GM21825 (cell line): ENCODE results near the gene TMSB15A.
"Not testable (repeated sequence)": the region's sequence is repeated elsewhere in the genome, so short reads cannot be mapped to it uniquely, and the experiment has no call there.

Source experiments
- ATAC-seq: cut with Tn5 transposase; IDR thresholded peaks from one replicate; pipeline ENCODE4 v1.9.1; 2021; ENCODE audit warnings: mild to moderate bottlenecking, moderate library complexity; ENCODE audit not compliant: unreplicated experiment

The TMSB15A gene

GRCh38 chrX:102515975-102516941 is at the start of gene TMSB15A:
TSS of gene TMSB15A (minus strand) at chrX:102516739.
- peak; percentile 60 for ATAC-seq

DNA sequence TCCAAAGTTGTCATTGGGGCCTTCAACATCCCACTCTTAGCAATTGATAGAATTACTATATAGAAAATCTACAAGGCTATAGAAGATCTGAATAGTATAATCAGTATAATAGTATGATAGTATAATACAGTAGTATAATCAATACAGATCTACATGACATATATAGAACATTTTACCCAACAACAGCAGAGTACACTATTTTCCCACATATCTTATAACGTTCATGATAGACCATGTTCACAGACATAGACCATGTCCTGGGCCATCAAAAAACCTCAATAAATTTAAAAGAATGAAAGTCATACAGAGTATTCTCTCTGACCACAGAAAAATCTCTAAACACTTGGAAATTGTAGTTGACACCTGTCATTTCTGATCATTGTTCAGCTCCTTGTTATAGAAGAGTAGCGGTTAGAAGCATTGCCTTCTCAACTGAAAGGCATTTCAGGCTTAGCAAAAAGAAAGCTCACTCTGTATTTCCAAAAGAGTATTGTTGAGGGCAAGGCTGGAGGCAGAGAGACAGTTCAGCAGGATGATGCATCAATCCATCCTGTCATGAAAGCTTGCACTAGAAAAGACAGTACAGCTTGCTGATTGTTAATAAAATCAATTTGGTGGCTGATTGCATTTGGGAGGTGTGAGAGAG is 44.0 kb upstream of the TMSB15A start:
- no peak for ATAC-seq

GRCh38 chrX:102558607-102559006 is 42.1 kb upstream of the TMSB15A start:
- no peak for ATAC-seq

GRCh38 chrX:102548231-102548630 is 31.7 kb upstream of the TMSB15A start:
- ATAC-seq: no peak

DNA sequence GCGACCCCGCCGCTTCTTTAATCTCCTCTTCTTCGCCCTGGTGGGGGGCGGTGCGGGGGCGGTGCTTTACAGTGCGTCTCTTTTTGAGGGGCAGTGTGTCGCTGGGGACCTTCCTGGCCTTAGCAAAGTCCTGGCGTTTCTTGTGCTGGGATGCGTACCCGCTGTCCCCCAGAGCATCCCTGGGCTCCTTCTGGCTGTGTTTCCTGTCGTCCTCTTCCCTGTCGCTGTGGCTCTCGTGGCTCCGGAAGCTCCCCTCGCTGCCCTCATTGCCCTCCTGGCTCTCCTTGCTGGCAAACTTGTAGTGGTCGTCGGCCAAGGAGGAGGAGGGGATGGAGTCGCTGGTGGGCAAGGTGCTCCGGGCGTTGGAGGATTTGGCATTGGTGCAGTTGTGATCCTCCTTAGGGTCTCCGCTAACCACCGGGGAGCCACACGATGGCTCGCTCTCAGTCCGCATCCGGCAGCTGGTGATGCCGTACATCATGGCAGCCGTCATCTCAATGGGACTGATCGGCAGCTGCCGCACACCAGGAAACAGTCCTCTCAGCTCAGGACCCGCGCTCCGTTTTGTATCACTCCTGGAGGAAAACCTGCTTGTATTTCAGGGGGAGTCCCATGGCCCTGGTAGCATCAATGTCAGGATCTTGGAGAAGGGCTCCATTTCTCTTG is 30.4 kb upstream of the TMSB15A start:
- no peak for ATAC-seq

DNA sequence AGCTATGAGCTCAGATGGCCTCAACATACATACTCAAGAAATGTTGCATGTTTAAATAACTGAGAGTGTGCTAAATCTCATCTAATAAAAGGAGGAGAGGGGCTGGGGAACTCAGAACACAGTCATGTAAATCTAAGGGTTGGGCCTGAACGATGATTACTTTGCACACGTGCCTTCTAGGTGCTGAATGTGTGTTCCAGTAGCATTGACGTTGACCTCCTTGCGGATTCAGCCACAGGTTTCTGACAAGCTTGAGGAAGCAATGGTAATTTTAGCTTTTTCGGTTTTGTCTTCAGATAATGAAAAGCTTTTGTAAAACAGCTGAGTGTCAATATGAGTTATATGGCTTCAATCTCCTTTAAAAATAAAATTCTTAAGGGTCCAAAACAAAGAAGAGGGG is 29.6 kb upstream of the TMSB15A start:
- ATAC-seq: not testable (repeated sequence)

DNA sequence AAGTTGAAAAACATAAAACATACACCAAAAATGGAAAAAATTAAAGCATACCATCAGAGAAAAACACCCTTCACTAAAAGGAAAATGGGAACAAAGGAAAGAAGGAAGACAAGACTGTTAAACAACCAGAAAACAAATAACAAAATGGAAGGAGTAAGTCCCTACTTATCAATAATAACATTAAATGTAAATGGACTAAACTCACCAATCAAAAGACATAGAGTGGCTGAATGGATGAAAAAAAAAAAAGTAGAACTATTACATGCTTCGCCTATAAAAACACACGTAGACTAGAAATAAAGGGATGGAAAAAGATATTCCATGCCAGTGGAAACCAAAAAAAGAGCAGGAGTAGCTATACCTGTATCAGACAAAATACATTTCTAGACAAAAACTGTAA is 19.4 kb upstream of the TMSB15A start:
- ATAC-seq: no peak

- no peak for ATAC-seq
Observed at GRCh38 chrX:102517326-102517725, 787 bp upstream of the TMSB15A start.

DNA sequence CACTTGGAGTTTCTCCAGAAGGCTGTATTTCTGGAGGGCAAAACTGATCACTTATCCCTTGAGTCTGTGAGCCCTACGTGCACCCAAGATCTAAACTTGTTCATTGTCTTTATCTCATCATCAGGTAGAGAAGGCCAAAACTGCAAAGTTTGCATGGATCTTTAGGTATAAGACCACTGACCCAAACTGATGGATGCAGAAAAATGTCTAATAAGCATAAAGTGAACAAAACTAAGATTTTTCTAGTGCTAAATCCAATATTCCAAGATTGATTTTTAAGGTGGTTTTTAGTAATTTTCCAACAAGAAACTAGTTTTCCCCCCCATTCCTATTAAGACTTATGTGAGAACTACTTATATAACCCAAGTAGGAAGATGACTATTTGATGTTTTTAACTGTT is 2.0 kb downstream of the TMSB15A start:
- no peak for ATAC-seq

- no peak for ATAC-seq
Observed at GRCh38 chrX:102498732-102499131, 17.8 kb downstream of the TMSB15A start.

GRCh38 chrX:102491766-102492165 is 24.8 kb downstream of the TMSB15A start:
- no peak for ATAC-seq

DNA sequence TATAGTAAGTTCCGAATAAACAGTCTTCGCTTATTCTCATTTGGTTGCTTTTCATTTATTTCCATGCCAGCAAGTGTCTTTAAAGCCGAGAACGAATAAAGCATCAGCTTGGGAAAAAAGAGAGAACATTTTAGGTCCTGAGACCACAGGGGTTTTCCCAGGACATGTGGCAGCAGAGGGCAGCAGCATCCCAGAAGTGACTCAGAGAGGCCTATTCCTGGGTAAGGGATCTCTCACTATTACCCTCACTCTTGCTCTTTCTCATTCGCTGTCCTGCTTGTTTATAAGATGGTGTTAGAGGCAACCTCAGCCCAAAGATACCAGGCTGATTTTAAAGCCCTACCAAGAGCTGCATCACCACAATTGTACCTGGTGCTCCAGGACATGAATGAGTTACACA is 37.8 kb downstream of the TMSB15A start:
- not testable (repeated sequence) for ATAC-seq

DNA sequence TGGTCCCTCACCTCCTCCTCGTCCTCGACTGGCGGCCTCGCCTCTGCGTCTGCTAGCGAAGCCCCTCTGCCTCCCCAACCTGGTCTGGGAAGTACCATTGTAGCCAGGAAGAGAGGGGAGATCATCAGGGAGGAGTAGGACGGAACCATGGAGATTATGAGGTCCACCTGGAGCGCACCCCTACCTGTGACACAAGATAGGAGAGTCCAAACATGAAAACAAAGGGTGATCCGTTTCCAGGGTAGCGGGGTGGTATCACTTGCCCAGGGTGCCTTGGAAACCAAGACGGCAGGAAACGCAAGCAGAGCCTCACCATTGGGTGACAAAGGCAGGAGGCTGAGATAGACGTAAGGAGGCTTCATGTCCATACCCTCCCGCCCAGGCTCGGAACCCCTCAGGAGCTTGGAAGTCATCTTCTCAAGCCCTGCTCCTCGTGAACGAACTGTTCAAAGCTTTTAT is 44.7 kb downstream of the TMSB15A start, which contains the start of gene TCP11X2:
TSS of gene TCP11X2 (minus strand) at position 51 of the 459 bp plus-strand sequence.
- not testable (repeated sequence) for ATAC-seq

DNA sequence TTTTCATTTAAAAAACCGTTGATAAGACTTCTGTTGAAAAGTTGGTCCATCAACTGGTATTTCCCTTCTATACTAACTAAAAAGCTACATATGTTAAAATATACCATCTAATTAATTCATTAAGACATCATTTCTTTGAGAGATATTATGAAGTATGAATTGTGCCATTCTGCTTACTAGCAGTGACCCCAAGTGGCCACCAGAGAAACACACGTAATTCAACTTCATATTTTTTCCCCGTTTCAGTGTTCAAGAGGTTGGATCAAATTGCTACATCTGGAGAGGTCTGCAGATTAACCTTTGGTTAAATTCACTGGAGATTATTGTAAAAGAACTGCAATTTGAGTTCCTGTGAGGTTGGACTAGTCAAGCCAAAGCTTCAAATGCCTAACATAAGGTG is 46.3 kb downstream of the TMSB15A start:
- ATAC-seq: not testable (repeated sequence)
